Body of pancreas (tissue), 4 donors: ENCODE measurements around the gene STX8. TPM values are rescaled to one million over a fixed set of nuclear protein-coding genes. Genes with fewer than 3 reads are reported as not detected.

Experiments
- ATAC-seq: fragments of 150-250 bp; one replicate; pipeline ENCODE4 v1.9.1; 2016
- DNase-seq, 4 donors: peaks; one replicate each; pipeline ENCODE4 v3.0.0-alpha.2; 2019
- H3K27ac ChIP-seq, 4 donors: fragments of 200-600 bp; sonication (generic); 1 replicate in 3 of 4; 2 replicates in 1 of 4; pipeline versions ENCODE4 v1.5.1 to v1.6.1; 2016 to 2019; ENCODE audit warnings: mild to moderate bottlenecking in 1 of 4, mixed read lengths in 1 of 4, moderate library complexity in 1 of 4
- H3K27me3 ChIP-seq, 2 donors: fragments of 200-600 bp; sonication (generic); one replicate each; pipeline ENCODE4 v1.6.0; 2016; ENCODE audit warnings: mild to moderate bottlenecking in 1 of 2
- H3K36me3 ChIP-seq, 2 donors: fragments of 200-600 bp; sonication (generic); replicated peaks in 1 of 2; 2 replicates each; pipeline ENCODE4 v1.5.1; 2016; ENCODE audit warnings: low read depth in 2 of 2; ENCODE audit not compliant: insufficient read depth in 1 of 2
- H3K4me1 ChIP-seq: fragments of 200-600 bp; sonication (generic); one replicate; pipeline ENCODE4 v1.6.0; 2016
- H3K4me3 ChIP-seq, 2 donors: fragments of 200-600 bp; sonication (generic); 1 replicate in 1 of 2; 2 replicates in 1 of 2; pipeline ENCODE4 v1.5.1; 2016 to 2019
- H3K9me3 ChIP-seq, 3 donors: fragments of 200-600 bp; sonication (generic); 1 replicate in 2 of 3; 2 replicates in 1 of 3; pipeline ENCODE4 v1.5.1; 2016
- CTCF ChIP-seq, 7 experiments: fragments of 450-650 bp in 4 of 7; fragments of 200-600 bp in 3 of 7; sonication (generic) in 3 of 7; IDR thresholded peaks; one replicate each; pipeline ENCODE4 v1.5.1; 2016 to 2019; ENCODE audit warnings: antibody characterized with exemption in 7 of 7
- POLR2A ChIP-seq, 3 donors: fragments of 450-650 bp; IDR thresholded peaks; one replicate each; pipeline ENCODE4 v1.6.1; 2016; ENCODE audit warnings: antibody characterized with exemption in 3 of 3, mild to moderate bottlenecking in 2 of 3
- WGBS, 2 donors: methylation state at CpG; one replicate each; pipeline ENCODE4 v1.1.5; 2017; 5-methylcytosine and 5-hydroxymethylcytosine counted together
- intact Hi-C: fragments of 100-400 bp; cut with DNase I; formaldehyde crosslinking; loops from one replicate; pipeline ENCODE4 v1.15.1; 2023
- total RNA-seq, 2 donors: library from RNA; depleted of rRNA; stranded (reverse); fragments of >200 nt; gene quantifications; one replicate each; pipeline ENCODE4 v1.1.0, GENCODE V29; 2016

Gene STX8
- total RNA-seq, 2 donors from 2014 or later, result 32.2 to 37.6 TPM

DNA sequence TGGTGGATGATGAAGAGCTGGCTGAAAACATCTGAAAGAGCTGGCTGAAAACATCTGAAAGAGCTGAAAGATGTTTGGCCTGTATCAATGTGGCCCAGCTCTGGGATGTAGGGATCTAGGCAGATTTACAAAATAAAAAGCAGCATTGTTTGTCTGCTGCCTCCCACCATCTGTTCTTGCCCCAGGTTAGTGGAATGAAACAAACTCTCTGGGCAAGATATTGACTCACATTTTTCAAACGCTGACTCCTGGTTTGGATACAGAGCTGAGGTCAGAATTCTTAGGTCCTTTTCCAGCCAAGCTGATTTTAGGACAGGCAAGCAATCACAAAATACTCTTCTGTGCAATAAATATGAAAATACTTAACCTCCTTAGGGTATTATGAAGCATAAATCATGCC is 139.0 kb downstream of the STX8 start:
- ATAC-seq (no peak), DNase-seq (no peak)
- TF ChIP-seq POLR2A (IDR thresholded peaks at IDR 0.05), result no peak
- no peak for TF ChIP-seq CTCF (IDR thresholded peaks at IDR 0.05)
- Histone ChIP-seq H3K4me3 (no peak overlapping the region), H3K9me3 (no peaks in the 10 kb centered on the region), H3K36me3 (no peaks in the 10 kb centered on the region), H3K4me1 (peaks cover 8% of the 10 kb centered on the region), H3K27me3 (no peaks in the 10 kb centered on the region), H3K27ac (no peak overlapping the region)
- WGBS, 2 donors, result 50 to 63% methylated on average over 1 of the region's 1 CpG
- intact Hi-C loops, result no loop called here

DNA sequence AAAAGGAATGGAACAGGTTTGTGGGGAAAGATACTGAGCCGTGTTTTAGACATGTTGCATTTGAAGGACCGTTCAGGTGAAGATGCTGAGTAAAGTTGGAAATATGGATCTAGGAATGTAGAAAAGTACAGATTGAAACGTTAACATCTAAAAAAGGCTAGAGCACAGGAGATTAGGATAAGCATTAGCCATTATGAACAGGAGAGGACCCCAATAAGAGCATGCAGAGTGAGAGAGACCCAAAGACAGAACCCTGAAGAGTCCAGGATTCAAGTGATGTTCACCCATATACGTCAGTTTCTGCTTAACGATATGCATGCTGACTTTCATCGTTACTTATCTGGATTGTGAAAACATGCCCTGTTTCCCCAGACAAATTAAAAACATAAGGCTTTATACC is 140.5 kb downstream of the STX8 start:
- no peak overlapping the region for H3K4me3 ChIP-seq
- H3K36me3 ChIP-seq, result no peaks in the 10 kb centered on the region
- H3K27me3 ChIP-seq, result no peaks in the 10 kb centered on the region
- 87 to 90% methylated on average over 6 of the region's 6 CpGs for WGBS, 2 donors
- intact Hi-C loops, result no loop called here
- H3K27ac ChIP-seq, result no peak overlapping the region
- ATAC-seq (no peak), DNase-seq (no peak)
- H3K9me3 ChIP-seq, result no peaks in the 10 kb centered on the region
- TF ChIP-seq CTCF (IDR thresholded peaks at IDR 0.05) (no peak), POLR2A (IDR thresholded peaks at IDR 0.05) (no peak)
- H3K4me1 ChIP-seq, result peaks cover 8% of the 10 kb centered on the region

GRCh38 chr17:9434642-9435057 is 141.0 kb downstream of the STX8 start:
- ATAC-seq (no peak), DNase-seq (no peak)
- no peak overlapping the region for H3K4me3 ChIP-seq
- no peaks in the 10 kb centered on the region for H3K9me3 ChIP-seq
- peaks cover 8% of the 10 kb centered on the region for H3K4me1 ChIP-seq
- no peak for TF ChIP-seq CTCF (IDR thresholded peaks at IDR 0.05)
- TF ChIP-seq POLR2A (IDR thresholded peaks at IDR 0.05), result no peak
- no peaks in the 10 kb centered on the region for H3K36me3 ChIP-seq
- 77 to 93% methylated on average over 3 of the region's 3 CpGs for WGBS, 2 donors
- H3K27me3 ChIP-seq, result no peaks in the 10 kb centered on the region
- H3K27ac ChIP-seq, result no peak overlapping the region
- intact Hi-C loops, result no loop called here

- WGBS, 2 donors, result 78 to 84% methylated on average over 7 of the region's 7 CpGs
- H3K27ac ChIP-seq, result peak overlapping the region in 3 of 4 donors; percentile 26 to 39 (median 37)
- H3K27me3 ChIP-seq, result no peaks in the 10 kb centered on the region
- no peak for ATAC-seq
- no peak overlapping the region for H3K4me3 ChIP-seq
- intact Hi-C loops, result no loop called here
- H3K36me3 ChIP-seq, result no peaks in the 10 kb centered on the region
- peaks cover 8% of the 10 kb centered on the region for H3K4me1 ChIP-seq
- no peaks in the 10 kb centered on the region for H3K9me3 ChIP-seq
- no peak for TF ChIP-seq CTCF (IDR thresholded peaks at IDR 0.05)
- no peak for TF ChIP-seq POLR2A (IDR thresholded peaks at IDR 0.05)
- DNase-seq, result no peak
Measured at GRCh38 chr17:9432934-9433421, 142.6 kb downstream of the STX8 start.

- H3K27me3 ChIP-seq, result no peaks in the 10 kb centered on the region
- peak overlapping the region in 3 of 4 donors; percentile 26 to 39 (median 37) for H3K27ac ChIP-seq
- peak; percentile 24 for ATAC-seq
- no peaks in the 10 kb centered on the region for H3K36me3 ChIP-seq
- no peak for DNase-seq
- no peaks in the 10 kb centered on the region for H3K9me3 ChIP-seq
- 63 to 67% methylated on average over 6 of the region's 6 CpGs for WGBS, 2 donors
- peaks cover 8% of the 10 kb centered on the region for H3K4me1 ChIP-seq
- intact Hi-C loops, result no loop called here
- no peak overlapping the region for H3K4me3 ChIP-seq
- no peak for TF ChIP-seq POLR2A (IDR thresholded peaks at IDR 0.05)
- no peak for TF ChIP-seq CTCF (IDR thresholded peaks at IDR 0.05)
Measured at GRCh38 chr17:9432134-9432885, 143.3 kb downstream of the STX8 start.
